GM19238 (cell line): ENCODE data around the gene THSD7A.

Experiments
- DNase-seq: peaks from one replicate; pipeline ENCODE4 v3.0.0; 2011; ENCODE audit warnings: low spot score; ENCODE audit not compliant: insufficient read length

THSD7A gene

DNA sequence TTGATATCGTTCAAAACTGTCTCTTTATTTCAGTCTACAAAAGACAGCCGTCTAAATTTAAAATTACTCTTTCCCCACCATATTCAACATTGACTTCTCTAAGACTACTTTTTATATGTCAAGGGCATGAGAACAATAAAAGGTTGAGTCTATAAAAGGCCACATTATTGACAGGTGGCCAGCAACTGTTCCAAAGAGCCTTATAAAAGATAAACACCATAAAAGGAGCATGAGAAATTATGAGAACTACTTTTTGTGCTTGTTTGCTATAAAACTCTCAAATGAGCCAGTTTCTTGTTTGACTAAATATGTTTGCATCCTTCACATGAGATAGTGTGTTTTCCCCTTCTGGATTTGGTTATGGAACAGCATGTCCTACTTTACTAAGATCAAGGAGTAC lies 189.2 kb downstream of the THSD7A start:
- DNase-seq, result no peak

GRCh38 chr7:11642276-11642675 lies 189.7 kb downstream of the THSD7A start:
- DNase-seq, result no peak

GRCh38 chr7:11638011-11638774 lies 193.8 kb downstream of the THSD7A start:
- no peak for DNase-seq

- no peak for DNase-seq
Measured at GRCh38 chr7:11636274-11636673, 195.7 kb downstream of the THSD7A start.

- no peak for DNase-seq
Measured at GRCh38 chr7:11633310-11633709, 198.7 kb downstream of the THSD7A start.

DNA sequence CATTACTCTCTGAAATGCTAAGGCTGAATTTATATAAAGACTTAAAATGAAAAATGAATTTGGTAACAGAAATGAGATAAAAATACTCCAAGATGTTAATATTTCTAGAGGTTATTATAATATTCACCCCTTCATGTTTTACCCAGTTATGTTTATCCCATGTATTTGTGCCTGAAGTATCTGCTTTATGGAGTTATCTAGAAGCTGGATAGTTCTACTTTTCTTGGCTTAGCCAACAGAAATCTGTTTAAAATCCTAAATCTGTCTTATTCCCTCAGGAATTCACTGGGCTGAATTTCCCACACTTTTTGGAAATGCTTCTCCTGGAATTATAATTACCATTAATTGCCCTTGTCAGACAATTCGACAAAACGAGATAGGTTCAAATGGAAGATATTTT lies 201.6 kb downstream of the THSD7A start:
- DNase-seq, result no peak

DNA sequence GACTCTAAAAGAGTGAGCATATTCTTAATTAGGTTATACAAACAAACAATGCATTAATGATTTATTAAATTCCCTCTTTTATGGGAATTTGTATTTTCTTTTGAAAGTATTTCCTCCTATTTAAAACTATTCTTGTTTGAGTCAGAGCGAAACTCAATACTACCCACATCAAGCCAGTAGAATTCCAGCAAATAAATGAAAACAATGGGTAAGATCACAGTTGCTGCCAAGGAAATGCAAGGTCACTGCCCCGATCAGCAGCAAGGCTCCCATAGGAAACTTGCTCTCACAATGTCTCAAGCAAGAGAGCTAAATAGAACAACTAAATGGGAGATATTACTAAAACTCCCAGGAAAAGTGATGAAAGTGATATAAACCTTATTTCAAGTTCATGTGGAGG lies 206.3 kb downstream of the THSD7A start:
- no peak for DNase-seq

GRCh38 chr7:11623093-11623678 lies 208.8 kb downstream of the THSD7A start:
- DNase-seq, result no peak

- no peak for DNase-seq
Measured at GRCh38 chr7:11620406-11621253, 211.4 kb downstream of the THSD7A start.

- DNase-seq, result no peak
Measured at GRCh38 chr7:11616466-11616865, 215.5 kb downstream of the THSD7A start.

GRCh38 chr7:11615174-11615573 lies 216.8 kb downstream of the THSD7A start:
- DNase-seq, result no peak

DNA sequence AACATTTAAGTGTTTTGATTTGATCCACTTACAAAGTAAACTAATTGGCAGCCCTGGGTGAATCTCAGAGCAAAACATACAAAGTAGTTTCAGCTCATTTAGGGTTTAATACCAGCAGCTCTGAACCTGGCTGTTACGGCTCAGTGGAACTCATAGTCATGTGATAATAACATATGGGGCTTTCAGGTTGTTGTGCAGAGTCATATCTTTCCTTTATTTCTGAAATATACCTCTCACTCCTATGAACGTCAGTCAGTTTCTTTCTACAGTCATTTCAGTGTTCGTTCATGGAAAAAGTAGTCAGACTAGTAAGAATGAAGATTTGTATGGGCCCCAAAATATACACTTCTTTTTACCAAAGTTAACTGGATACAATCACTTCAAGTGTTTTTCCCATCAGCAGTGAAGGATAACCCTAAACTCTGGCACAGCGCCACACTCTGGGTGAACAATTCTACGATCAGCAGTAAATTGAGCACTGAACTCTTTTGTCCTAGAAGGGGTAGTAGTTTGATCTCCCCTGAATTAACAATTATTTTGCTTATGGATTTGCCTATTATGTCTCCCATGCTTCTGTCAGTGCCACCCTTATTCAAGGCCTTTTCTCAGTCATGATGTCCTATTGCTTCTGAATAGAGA lies 218.6 kb downstream of the THSD7A start:
- DNase-seq, result peak; percentile 0

- no peak for DNase-seq
Measured at GRCh38 chr7:11612737-11613136, 219.3 kb downstream of the THSD7A start.

DNA sequence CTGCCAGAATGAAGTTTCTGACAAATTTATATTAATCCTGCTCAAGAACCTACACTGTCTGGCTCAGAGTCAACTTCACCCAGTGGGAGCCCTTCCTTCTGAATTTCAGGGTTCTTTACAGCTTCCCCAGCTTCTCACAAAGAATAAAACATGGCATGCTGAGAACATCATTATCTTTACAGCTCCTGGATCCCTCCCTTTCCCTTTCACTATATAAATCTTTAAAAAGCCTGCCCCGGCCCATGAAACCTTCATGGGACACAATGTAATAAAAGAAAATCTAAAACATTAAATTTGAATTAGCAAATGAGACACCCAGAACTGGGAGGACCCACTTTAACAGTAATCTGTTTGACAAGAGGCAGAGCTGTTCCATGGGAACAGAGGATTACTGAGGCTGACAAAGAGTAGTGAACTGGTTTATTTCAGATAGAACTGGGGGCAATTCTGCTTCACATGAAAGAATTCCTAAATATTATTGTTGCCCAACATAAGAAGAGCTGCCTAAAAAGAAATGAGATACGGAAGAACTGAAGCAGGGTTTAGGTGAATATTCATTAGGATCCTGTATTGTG lies 222.8 kb downstream of the THSD7A start:
- DNase-seq, result no peak

GRCh38 chr7:11607686-11608085 lies 224.3 kb downstream of the THSD7A start:
- no peak for DNase-seq

DNA sequence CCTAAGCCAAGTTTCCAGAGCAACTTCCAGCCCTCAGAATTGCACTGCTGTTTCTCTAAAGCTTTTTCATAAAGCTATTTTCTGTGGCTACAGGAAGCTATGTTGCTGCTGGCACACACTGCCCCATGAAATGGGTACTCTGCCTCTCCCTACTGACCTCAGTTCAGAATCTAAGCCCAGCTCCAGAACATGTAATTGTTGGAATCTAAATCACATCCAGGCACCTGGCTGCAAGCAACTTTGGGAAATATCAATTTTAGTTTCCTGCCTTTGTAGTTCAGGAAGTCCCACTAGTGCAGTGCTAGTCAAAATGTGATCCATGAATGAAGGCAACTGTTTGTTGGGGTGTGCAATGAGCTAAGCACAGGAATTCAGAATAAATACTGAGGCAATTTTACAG lies 226.2 kb downstream of the THSD7A start:
- no peak for DNase-seq

- no peak for DNase-seq
Measured at GRCh38 chr7:11604505-11604904, 227.5 kb downstream of the THSD7A start.

- no peak for DNase-seq
Measured at GRCh38 chr7:11601761-11602160, 230.2 kb downstream of the THSD7A start.

GRCh38 chr7:11593322-11593721 lies 238.7 kb downstream of the THSD7A start:
- DNase-seq, result no peak

GRCh38 chr7:11592699-11593098 lies 239.3 kb downstream of the THSD7A start:
- no peak for DNase-seq

- DNase-seq, result no peak
Measured at GRCh38 chr7:11591943-11592342, 240.1 kb downstream of the THSD7A start.
